ENCODE data around the gene VWA2.

GRCh38 chr10:114271779-114272167, 32.7 kb downstream of the VWA2 start:
- TF ChIP-seq POLR2A (IDR thresholded peaks at IDR 0.05; ENCODE audit: low read length) (no peak), CHD4 (IDR thresholded peaks at IDR 0.05; ENCODE audit: borderline replicate concordance) (no peak), CTCF (IDR thresholded peaks at IDR 0.05) (no peak), CEBPB (IDR thresholded peaks at IDR 0.05) (peak in 1 of 2 experiments; percentile 43; a peak in 1 of 4 replicates), RFX5 (IDR thresholded peaks at IDR 0.05) (no peak), CHD2 (IDR thresholded peaks at IDR 0.05; ENCODE audit: low read length, partially characterized antibody) (no peak), POLR2AphosphoS2 (conservative IDR thresholded peaks at IDR 0.05; ENCODE audit: low read length) (no peak)
- TF ChIP-seq, protein P1, sequence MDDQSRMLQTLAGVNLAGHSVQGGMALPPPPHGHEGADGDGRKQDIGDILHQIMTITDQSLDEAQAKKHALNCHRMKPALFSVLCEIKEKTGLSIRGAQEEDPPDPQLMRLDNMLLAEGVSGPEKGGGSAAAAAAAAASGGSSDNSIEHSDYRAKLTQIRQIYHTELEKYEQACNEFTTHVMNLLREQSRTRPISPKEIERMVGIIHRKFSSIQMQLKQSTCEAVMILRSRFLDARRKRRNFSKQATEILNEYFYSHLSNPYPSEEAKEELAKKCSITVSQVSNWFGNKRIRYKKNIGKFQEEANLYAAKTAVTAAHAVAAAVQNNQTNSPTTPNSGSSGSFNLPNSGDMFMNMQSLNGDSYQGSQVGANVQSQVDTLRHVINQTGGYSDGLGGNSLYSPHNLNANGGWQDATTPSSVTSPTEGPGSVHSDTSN (IDR thresholded peaks at IDR 0.05): 0 out of 2 replicates have a peak, but pooled peaks have one; percentile 23
- TF ChIP-seq, protein P2, sequence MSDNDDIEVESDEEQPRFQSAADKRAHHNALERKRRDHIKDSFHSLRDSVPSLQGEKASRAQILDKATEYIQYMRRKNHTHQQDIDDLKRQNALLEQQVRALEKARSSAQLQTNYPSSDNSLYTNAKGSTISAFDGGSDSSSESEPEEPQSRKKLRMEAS (IDR thresholded peaks at IDR 0.05): no peak

All from A549 (cell line).